Measurements from ENCODE around the gene EXOSC7.
"Not testable (repeated sequence)": the region's sequence is repeated elsewhere in the genome, so short reads cannot be mapped to it uniquely, and the experiment has no call there.

EXOSC7 gene

DNA sequence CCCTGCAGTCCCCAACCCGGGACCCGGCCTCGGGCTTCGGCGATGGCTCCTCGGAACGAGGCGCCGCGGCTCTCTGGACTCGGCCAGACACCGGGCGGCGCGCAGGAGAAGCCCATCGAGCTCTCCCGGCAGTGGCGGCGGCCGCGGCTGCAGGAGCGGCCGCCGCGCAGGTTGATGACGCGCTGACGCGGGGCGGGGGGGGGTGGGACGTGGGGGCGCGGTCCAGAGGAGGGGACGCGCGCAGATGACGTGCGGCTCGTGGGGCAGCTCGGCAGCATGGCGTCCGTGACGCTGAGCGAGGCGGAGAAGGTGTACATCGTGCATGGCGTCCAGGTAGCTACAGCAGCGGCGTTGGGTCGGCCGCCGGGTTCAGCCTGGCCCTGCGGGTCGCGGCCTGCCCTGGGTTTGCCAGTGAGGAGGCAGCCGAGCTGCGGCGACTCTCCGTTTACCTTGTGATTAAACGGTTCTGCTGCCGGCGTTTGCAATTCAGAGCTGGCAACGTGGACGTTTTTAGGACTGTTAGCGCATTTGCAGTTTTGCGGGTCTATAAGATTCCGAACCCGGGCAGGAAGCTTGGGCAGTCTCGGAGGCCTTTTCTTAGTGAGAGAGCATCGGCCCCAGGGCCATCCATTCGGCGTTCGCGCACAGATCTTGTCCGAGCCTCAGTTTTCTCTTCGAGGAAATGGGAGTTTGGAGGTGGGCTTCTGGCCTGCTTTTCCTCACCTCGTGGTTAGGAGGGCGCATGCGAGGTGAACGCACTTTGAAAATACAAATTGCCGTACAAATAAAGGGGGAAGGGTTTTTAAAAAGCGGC lies at the start of gene EXOSC7, which contains the start of gene ZDHHC3:
EXOSC7 (plus strand) TSS at position 243 of the 814 bp plus-strand sequence; CDS start at position 277, 34 bp downstream.
ZDHHC3 (minus strand) TSS at position 173 of the 814 bp plus-strand sequence. CDS start 16,738 bp downstream, outside the sequence.
- DNase-seq (ENCODE audit: low read depth in 2 of 2): peak; percentile 78 to 82

DNA sequence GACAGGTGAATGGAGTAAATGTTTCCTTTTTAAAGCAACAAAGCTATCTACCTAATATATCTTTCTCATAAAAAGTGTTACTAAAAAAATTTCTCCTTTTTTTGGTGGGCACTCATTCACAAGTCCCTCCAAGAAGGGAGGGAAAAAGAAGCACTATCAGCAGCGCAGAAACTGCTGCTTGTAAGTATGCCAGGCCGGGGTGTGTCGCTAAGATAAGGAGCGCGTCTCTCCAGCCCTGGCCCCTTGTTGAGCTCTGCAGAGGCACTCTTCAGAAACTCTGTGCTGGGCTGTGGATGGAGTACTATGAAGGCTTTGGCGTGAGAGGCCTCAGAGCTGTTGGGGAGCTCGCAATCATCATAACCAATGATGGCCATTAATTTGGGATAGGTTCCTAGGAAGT lies 49.1 kb upstream of the EXOSC7 start:
- no peak for DNase-seq (ENCODE audit: low read depth in 2 of 2)

- DNase-seq (ENCODE audit: low read depth in 2 of 2): no peak
Observed at GRCh38 chr3:44927371-44927770, 48.7 kb upstream of the EXOSC7 start.

DNA sequence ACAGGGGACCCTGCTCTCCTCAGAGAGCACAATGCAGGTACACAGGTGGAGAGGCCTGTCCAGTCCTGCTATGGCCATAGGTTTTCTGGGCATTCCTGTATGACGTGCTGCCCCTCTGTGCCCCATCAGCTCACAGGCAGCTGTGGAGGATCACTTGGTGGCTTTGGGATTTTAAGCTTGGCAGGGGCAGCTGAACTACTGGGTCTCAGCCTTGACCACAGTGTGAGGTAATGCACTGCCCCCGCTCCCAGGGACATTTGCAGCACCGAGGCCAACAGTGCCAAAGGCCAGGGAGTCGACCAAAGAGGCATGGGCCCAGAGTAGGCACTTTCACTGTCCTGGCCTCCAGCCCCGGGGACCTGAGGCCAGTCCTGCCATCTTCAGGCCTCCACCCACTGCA lies 46.3 kb upstream of the EXOSC7 start:
- DNase-seq (ENCODE audit: low read depth in 2 of 2): no peak

GRCh38 chr3:44930911-44931310 lies 45.1 kb upstream of the EXOSC7 start:
- no peak for DNase-seq (ENCODE audit: low read depth in 2 of 2)

GRCh38 chr3:44931791-44932190 lies 44.3 kb upstream of the EXOSC7 start:
- no peak for DNase-seq (ENCODE audit: low read depth in 2 of 2)

DNA sequence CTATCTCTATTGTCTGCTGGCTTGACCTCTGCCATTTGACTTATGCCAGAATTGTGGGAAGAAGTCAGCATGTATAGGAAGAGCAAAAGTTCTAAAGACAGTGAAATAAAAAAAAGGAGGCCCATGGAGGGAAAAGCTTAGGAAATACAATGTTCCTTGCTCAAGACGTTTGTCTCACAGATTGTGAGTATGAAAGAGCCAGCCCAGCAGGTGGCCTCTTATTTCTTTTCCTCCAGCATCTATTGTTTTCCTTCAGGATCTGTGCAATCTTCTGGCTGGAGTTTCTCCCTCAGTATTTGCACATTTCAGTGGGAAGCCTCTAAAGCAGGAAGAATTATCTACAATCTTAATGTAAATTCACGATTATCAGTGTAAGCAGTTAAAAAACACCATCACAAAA lies 43.8 kb upstream of the EXOSC7 start:
- DNase-seq (ENCODE audit: low read depth in 2 of 2): no peak

DNA sequence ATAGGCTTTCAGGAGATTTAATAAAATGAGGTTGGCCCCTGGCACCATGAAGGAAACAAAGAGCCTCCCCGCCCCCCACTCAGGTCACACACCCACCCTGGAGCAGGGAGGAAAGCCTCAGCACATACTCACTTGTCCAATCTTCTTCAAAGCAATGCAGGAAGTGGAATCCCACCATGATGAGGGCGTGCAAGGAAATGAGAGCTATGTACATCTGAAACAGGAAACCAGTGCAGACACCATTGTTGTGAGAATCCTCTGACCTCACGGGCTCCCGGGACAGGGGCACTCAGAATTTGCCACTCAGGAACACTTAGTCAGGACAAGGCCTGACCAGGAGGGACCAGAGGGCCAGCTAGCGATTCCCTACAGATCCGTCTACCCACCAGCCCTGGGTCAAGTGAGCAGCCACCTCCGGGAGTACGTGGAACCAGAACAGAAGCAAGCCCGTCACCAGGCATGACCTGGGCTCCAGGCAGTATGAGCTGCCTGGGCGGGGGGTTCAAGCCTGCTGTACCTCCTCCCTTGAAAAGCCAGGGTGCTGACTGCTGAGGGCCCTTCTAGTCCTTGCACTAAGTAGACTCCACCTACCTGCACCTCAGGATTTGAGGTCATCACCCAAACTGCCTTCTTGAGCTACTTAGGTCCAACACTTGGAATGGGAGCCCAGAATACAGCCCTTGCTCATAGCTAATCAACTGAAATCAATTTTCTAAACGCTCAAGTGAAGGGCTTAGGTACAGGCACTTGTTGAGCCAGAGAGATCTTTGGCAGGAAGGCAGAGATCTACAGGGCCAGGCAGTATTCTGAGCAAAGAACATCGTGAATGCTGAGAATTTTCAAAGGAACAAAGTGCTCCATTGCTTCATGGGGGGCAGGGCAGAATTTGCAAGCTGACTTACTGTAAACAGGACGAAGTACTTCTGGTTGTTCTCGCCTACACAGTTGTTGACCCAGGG lies 42.8 kb upstream of the EXOSC7 start:
- no peak for DNase-seq (ENCODE audit: low read depth in 2 of 2)

GRCh38 chr3:44939581-44940036 lies 36.4 kb upstream of the EXOSC7 start:
- DNase-seq (ENCODE audit: low read depth in 2 of 2): no peak

- DNase-seq (ENCODE audit: low read depth in 2 of 2): no peak
Observed at GRCh38 chr3:44942202-44942921, 33.7 kb upstream of the EXOSC7 start.

DNA sequence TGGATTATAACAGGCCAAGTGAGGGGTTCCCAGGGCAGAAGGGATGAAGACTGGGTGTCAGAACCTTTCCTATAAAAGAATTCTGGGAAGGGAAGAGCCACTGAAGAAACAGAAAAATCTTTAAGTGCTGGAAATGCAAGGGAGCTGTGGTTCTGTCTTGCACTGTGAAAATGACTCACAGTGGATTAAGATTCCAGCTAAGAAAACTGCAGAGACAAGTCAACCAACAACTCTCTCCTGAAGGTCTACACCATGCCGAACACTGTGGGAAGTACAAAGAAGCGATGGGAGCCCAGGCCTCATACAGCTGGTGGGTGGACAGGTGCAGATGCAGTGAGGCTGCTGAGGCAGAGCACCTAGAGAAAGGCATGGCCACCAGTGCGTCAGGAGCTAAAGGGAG lies 27.8 kb upstream of the EXOSC7 start:
- DNase-seq (ENCODE audit: low read depth in 2 of 2): no peak

GRCh38 chr3:44949770-44950169 lies 26.3 kb upstream of the EXOSC7 start:
- not testable (repeated sequence) for DNase-seq (ENCODE audit: low read depth in 2 of 2)

- DNase-seq (ENCODE audit: low read depth in 2 of 2): no peak
Observed at GRCh38 chr3:44950275-44950734, 25.7 kb upstream of the EXOSC7 start.

DNA sequence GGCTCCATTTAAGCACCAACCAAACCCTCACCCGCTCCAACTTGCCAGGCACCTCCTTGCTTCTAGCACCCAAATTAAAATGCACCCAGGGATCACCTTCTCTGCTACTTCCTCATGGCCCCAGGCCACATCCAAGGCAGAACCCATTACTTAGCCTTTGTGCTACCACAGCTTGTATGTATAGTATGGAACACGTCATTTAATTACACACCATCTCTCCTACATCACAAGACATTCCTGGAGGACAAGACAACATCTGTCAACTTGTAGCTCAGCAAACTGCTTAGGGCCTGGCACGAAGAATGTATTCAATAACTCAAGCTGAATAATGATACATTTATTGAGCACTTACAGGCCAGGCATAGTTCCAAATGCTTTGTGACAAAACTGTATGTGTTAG lies 23.4 kb upstream of the EXOSC7 start:
- no peak for DNase-seq (ENCODE audit: low read depth in 2 of 2)

- DNase-seq (ENCODE audit: low read depth in 2 of 2): no peak
Observed at GRCh38 chr3:44954304-44954703, 21.7 kb upstream of the EXOSC7 start.

DNA sequence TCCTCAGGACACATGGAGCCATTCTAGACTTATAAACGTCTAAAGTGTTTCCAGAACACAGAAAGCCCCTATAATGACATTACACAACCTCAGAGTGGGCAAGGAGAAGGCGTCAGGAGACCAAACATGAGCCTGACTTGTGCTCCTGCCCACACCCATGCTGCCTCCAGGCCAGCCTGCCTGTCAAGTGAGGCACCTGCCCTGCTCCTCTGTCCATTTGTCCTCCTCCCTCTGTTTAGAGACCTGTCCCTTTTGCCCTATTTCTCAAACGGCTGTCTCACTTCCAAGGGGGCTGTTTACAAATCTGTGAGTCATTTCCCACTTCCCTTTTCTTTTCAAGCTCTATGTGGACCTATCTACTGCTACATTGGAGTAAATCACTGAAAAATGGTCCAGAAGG lies 21.1 kb upstream of the EXOSC7 start:
- DNase-seq (ENCODE audit: low read depth in 2 of 2): no peak

DNA sequence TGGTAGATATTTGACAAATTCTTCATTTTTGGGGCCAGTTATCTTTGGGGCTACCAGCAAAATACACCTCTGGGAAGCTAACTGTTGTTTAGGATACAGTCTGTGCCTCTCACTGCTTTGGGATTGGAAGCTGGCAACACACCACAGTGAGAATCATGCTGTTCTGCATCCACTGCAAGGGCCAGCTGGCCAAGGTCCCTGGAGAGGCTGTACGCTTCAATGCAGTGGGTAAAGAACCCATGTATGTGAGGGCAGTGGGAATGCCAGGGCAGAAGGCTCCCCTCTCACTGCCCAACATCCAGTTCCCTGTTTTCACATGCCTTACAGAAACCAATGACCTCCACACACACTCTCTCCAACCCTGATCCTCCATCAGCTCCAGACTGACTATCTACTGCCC lies 20.1 kb upstream of the EXOSC7 start:
- DNase-seq (ENCODE audit: low read depth in 2 of 2): no peak

DNA sequence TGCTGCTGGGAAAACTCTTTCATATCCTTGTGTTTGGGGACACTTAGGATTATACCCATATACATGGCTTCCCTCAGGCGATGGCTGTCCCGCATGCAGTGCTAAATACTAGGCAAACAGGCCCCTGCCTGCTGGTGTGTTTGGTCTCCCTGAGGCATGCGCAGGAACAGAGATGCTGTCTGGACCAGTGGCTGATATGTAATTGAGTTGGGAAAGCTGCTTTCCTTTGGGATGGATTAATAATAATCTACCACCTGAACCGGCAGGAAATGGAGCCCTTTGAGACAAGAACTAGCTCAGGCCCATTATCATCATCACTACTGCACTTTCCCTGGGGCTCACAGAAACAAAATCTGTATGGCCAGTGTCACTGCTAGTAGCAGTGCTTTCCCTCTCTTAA lies 18.1 kb upstream of the EXOSC7 start:
- no peak for DNase-seq (ENCODE audit: low read depth in 2 of 2)

GRCh38 chr3:44958386-44958785 lies 17.7 kb upstream of the EXOSC7 start:
- no peak for DNase-seq (ENCODE audit: low read depth in 2 of 2)

DNA sequence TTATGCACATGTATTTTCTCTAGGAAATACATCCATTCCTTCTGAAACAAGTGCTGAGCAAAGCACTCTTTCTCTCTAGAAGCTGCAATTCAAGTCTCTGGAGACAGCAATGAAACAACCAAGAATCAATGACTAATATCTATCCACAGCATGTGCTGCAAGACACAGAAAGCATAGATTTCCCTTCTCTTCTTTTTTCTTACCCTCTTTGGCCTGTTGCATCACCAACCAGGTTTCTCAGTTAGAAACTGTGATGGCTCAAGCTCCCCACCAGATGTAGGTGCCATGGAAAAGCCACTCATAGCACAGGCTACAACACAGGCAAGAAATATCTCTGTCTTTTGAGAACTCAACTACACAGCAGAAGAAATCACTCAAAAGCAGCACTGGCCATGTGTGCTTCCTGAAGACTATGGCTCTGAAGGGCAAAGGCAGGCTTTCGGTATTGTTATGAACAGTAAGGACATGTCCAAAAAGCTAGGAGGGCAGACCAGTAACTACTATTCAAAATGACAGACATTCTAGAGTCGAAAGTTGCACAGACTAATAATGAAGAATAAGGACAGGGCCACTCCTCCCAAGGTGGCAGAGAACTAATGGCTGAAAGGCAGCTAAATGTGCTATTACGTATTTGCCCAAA lies 15.5 kb upstream of the EXOSC7 start:
- DNase-seq (ENCODE audit: low read depth in 2 of 2): no peak

DNA sequence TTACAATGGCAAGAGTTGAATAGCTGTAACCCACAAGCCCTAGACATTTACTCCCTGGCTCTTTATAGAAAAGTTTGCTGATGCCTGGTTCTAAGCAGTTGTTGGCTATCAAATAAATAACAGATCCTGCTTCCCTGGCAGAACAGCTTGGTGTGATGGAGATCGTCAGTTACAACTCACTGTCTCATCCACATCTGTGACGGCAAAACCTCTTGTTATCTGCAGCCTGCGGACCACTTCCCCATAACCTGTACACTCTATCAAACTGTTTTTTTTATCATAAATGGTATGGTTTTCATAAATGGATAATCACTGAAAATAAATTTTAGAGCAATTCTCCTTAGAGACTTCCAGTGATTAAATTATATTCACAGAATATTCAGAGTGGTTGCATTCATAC lies 14.2 kb upstream of the EXOSC7 start:
- no peak for DNase-seq (ENCODE audit: low read depth in 2 of 2)

Measured in stimulated activated CD4-positive, alpha-beta T cell treated with anti-CD3 and anti-CD28 coated beads, Interleukin-4, amount 100 ng/mL, for 48 hours (primary cell).